Activated naive CD8-positive, alpha-beta T cell (primary cell): ENCODE results near the gene CLEC4F.
A peak's percentile ranks its signal among the peaks of the same experiment; 100 is the strongest.

ENCODE experiments used
- H3K27ac Mint-ChIP-seq: one replicate; pipeline ENCODE4 v1.8.0; 2021; ENCODE audit warnings: mixed read lengths
- H3K27me3 Mint-ChIP-seq: one replicate; pipeline ENCODE4 v1.8.0; 2021; ENCODE audit warnings: mixed read lengths
- H3K36me3 Mint-ChIP-seq: one replicate; pipeline ENCODE4 v1.8.0; 2021; ENCODE audit warnings: mixed read lengths
- H3K4me1 Mint-ChIP-seq: one replicate; pipeline ENCODE4 v1.8.0; 2021; ENCODE audit warnings: low read depth, mixed read lengths
- H3K4me3 Mint-ChIP-seq: one replicate; pipeline ENCODE4 v1.8.0; 2021; ENCODE audit warnings: mild to moderate bottlenecking, mixed read lengths
- H3K9me3 Mint-ChIP-seq: one replicate; pipeline ENCODE4 v1.8.0; 2021; ENCODE audit warnings: low read depth, mixed read lengths

CLEC4F gene, protein sequence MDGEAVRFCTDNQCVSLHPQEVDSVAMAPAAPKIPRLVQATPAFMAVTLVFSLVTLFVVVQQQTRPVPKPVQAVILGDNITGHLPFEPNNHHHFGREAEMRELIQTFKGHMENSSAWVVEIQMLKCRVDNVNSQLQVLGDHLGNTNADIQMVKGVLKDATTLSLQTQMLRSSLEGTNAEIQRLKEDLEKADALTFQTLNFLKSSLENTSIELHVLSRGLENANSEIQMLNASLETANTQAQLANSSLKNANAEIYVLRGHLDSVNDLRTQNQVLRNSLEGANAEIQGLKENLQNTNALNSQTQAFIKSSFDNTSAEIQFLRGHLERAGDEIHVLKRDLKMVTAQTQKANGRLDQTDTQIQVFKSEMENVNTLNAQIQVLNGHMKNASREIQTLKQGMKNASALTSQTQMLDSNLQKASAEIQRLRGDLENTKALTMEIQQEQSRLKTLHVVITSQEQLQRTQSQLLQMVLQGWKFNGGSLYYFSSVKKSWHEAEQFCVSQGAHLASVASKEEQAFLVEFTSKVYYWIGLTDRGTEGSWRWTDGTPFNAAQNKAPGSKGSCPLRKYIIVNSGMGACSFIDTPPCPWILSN

DNA sequence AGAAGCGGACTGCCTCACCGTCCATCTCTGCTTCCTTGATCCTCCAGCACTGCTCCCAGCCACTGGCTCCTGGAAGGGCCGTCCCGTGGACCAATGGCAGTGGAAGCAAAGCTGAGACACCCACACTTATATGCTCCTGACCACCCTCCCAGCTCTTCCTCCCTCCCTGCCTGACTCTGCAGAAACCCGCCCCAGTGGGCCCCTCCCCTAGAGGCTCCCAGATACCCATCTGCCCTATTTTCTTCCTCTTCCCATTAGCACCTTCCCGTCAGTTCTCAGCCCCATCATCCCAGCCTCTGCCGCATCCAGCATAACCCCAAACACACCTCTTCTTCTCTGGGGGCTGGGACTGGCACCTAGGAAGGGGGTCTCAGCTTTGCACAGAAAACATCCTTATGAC lies at the start of gene CLEC4F:
Gene CLEC4F (minus strand): TSS at position 101 of the 400 bp plus-strand sequence. CDS start 76 bp downstream, at position 25.
- H3K36me3 Mint-ChIP-seq: no peaks in the 10 kb centered on the region
- no peaks in the 10 kb centered on the region for H3K27me3 Mint-ChIP-seq
- no peak within 1 kb of the TSS for H3K4me3 Mint-ChIP-seq
- H3K4me1 Mint-ChIP-seq: peaks cover 2% of the 10 kb centered on the region
- H3K27ac Mint-ChIP-seq: no peak within 1 kb of the TSS
- H3K9me3 Mint-ChIP-seq: no peaks in the 10 kb centered on the region

DNA sequence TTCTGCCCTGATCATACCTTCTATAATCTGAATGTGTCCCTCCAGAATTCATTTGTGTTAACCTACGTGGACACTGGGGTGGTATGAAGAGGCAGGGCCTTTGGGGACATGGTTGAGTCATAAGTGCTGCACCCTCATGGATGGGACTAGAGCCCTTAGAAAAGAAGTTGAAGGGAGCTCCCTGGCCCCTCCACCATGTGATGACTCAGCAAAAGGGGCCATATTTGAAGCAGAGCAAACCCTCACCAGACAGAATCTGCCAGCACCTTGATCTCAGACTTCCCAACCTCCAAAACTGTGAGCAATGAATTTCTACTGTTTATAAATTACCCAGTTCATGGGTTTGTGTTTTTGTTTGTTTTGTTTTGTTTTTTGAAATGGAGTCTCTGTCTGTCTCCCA lies 48.6 kb upstream of the CLEC4F start:
- Mint-ChIP-seq H3K4me3 (no peak overlapping the region), H3K36me3 (no peaks in the 10 kb centered on the region), H3K27ac (no peak overlapping the region), H3K27me3 (peaks cover 12% of the 10 kb centered on the region), H3K4me1 (peaks cover 6% of the 10 kb centered on the region), H3K9me3 (no peaks in the 10 kb centered on the region)

DNA sequence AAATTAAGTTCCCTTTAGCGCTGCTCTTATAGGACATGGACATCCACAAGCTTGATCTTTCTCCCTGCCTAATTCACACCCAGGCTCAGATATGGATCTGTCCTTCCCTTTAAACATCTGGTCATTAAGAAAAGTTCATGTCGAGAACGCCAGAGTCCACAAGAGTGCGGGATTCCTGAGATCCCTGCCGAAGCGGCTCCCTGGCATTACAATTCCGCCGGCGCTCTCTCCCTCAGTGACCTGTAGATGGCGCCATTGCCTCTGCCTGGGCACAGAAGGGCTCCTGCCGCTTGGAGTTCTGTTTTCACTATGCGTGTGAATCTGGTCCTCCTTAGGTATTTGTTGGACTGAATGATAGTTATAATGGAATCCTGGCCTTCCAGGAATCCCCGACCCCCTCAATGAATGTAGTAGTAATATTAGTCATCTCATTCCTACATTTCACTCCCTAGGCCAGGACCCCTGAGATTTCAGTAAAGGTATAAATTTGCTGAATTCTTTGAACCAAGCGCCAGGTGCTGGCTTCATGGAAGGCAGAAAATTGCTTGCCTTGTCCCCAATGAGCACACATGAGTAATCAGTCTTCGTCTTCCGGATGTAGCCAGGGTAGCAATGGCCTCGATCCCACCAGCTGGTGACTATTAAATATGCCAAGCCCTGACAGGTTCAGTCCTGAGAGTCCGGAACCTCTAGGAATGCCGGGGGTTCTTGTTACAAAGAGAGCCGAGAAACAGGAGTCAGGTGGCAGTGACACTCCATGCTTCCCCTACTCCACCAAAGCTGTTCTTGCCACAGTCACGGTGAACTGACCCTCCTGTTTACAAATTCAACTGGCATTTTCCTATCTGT lies 41.6 kb upstream of the CLEC4F start:
- H3K4me1 Mint-ChIP-seq: peaks cover 4% of the 10 kb centered on the region
- no peak overlapping the region for H3K4me3 Mint-ChIP-seq
- H3K9me3 Mint-ChIP-seq: no peaks in the 10 kb centered on the region
- H3K36me3 Mint-ChIP-seq: no peaks in the 10 kb centered on the region
- H3K27me3 Mint-ChIP-seq: peaks cover 14% of the 10 kb centered on the region
- H3K27ac Mint-ChIP-seq: no peak overlapping the region

DNA sequence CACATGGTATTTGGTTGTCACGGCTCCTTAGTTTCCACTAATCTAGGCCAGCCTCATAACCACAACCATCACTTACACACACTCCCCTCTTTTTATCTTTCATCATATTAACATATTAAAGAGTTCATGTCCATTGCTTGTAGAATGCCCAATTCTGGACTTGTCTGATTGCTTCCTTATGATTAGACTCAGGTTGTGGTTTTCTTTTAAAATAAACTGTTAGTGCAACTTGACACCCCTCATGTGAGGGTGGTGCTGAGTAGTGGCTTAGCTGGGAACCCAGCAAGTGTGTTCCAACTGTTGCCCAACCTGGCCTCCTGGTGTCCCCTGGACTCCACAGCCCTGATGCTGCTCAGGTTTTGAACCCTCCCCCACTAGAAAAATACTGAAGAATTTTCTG lies 35.3 kb upstream of the CLEC4F start:
- Mint-ChIP-seq H3K27me3 (peaks cover 1% of the 10 kb centered on the region), H3K4me3 (no peak overlapping the region), H3K9me3 (no peaks in the 10 kb centered on the region), H3K4me1 (peaks cover 25% of the 10 kb centered on the region), H3K27ac (no peak overlapping the region), H3K36me3 (no peaks in the 10 kb centered on the region)

DNA sequence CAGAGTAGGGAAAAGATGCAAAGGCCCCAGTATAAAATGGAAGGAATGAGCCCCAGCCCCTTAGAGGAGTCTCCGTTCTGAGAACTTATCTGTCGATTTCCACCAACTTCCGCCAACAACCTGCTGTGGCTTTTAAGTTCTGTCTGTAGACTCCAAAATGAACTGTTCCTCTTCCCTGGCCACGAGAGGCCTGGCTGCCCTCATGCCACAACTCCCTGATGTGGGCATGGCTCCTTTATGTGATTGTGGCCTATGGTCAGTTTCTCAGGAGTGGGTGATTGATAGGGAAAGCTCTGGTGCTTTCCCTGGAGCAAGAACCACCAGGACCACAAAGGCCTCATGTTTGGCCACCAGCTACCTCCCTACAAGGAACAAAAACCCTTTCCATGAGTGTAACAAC lies 34.0 kb upstream of the CLEC4F start:
- Mint-ChIP-seq H3K9me3 (no peaks in the 10 kb centered on the region), H3K27ac (no peak overlapping the region), H3K27me3 (no peaks in the 10 kb centered on the region), H3K4me3 (no peak overlapping the region), H3K4me1 (peaks cover 28% of the 10 kb centered on the region), H3K36me3 (no peaks in the 10 kb centered on the region)

DNA sequence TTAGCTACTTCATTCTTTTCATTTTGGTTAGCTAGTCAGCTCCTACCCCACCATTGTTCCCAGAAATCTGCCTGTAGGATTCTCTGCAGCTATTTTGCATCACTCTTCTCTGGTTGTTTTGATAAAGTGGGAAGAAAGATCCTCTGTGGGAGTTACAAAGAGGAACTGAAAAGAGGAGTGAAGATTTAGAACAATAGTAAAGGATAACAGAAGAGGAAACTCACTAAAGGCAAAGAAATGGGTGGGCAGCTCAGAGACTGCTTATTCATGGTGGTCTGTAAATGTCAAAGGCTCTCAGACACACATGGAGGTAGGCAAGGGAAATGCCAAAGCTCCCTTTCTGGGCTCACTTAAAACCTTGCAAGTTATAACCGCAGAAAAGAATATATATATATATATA lies 32.4 kb upstream of the CLEC4F start:
- Mint-ChIP-seq H3K36me3 (no peaks in the 10 kb centered on the region), H3K4me3 (peak overlapping the region; percentile 9), H3K9me3 (no peaks in the 10 kb centered on the region), H3K27ac (peak overlapping the region; percentile 54), H3K4me1 (peaks cover 28% of the 10 kb centered on the region), H3K27me3 (no peaks in the 10 kb centered on the region)

DNA sequence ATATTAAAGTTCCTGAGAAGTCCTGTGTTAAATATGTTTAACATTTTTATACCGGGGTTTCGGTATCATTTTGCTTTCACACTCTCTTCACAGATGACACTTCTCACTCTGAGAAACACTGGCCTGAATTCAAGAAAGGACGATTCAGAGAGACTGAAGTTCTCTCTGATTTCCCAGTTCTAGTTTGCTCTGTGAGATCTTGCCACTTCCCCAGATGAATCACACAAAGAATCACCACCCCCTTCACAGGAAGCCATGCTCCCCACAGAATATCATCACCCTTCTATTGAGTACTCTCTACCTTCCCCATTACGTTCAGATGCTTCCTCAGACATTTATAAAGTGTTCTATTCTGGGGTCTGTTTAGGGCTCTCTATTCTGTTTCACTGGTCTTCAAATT lies 31.3 kb upstream of the CLEC4F start:
- Mint-ChIP-seq H3K4me1 (peaks cover 28% of the 10 kb centered on the region), H3K27ac (peak overlapping the region; percentile 97), H3K36me3 (no peaks in the 10 kb centered on the region), H3K27me3 (no peaks in the 10 kb centered on the region), H3K4me3 (peak overlapping the region; percentile 77), H3K9me3 (no peaks in the 10 kb centered on the region)

DNA sequence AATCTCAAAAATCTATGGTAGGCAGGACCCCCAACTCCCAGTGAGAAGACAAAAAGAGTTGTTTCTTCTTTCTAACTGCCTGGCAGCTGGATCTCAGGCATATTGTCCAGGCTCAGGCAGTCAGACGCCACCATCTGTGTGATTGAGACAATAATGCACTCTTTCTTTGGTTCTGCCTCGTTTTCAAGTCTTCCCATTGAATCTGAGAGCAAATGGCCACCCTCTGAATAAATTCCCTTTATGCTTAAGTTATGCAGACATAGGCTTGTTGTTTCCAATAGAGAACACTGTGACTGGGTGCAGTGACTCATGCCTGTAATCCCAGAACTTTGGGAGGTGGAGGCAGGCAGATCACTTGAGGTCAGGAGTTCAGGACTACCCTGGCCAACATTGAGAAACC lies 30.5 kb upstream of the CLEC4F start:
- Mint-ChIP-seq H3K27me3 (no peaks in the 10 kb centered on the region), H3K9me3 (no peaks in the 10 kb centered on the region), H3K4me1 (peaks cover 28% of the 10 kb centered on the region), H3K27ac (peak overlapping the region; percentile 55), H3K36me3 (no peaks in the 10 kb centered on the region), H3K4me3 (no peak overlapping the region)

DNA sequence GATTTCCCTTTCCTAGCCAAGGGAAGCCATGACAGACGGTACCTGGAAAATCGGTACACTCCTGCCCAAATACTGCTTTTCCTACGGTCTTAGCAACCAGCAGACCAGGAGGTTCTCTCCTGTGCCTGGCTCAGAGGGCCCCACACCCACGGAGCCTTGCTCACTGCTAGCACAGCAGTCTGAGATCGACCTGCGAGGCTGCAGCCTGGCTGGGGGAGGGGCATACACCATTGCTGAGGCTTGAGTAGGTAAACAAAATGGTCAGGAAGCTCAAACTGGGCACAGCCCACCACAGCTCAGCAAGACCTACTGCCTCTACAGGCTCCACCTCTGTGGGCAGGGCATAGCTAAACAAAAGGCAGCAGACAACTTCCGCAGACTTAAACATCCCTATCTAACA lies 22.0 kb upstream of the CLEC4F start:
- H3K4me1 Mint-ChIP-seq: no peaks in the 10 kb centered on the region
- no peaks in the 10 kb centered on the region for H3K36me3 Mint-ChIP-seq
- no peaks in the 10 kb centered on the region for H3K9me3 Mint-ChIP-seq
- H3K27ac Mint-ChIP-seq: no peak overlapping the region
- H3K4me3 Mint-ChIP-seq: no peak overlapping the region
- peaks cover 4% of the 10 kb centered on the region for H3K27me3 Mint-ChIP-seq

DNA sequence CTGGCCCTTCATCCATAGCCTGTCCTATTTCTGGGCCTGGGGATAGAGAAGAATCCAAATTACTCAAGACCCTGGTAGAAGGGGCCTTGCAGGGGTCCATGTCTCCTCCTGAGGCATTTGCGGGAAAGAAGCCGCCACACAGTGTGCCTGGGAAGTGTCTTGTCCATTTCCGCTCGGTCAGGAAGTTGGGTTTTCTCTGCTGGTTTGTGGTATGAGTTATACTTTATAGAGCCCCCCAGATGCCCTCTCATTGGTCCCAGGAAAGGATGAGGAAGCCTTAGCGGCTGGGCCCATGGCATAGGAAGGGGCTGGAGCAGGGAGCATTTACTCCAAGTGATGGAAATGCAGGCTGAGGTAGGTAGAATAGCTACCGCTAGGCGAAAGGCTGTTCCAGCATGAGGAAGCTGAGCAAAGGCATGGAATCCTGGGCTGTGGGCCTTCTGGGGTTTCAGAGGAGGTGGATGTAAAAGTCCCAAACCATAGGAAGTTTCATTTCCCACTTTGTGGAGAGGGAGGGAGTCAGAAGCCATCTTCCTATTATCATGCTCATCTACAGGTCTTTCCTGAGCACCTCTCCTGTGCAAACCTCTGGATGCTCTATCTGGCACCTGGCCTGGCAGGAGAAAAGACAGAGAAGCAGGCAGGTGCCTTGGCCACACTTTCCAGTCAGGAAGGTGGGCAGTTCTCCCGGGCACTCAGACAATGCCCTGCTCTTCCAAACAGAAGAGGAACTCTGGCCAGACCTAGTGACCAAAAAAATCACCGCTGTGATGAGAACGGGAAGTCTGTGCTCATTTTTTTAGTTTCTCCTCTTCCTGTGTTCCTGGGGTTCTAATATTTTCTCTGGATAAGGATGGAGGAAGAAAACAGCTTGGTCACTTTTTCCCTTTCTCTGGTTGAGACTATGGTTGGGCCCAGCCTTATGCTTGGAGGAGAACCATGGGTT lies 17.9 kb upstream of the CLEC4F start:
- Mint-ChIP-seq H3K4me1 (no peaks in the 10 kb centered on the region), H3K36me3 (no peaks in the 10 kb centered on the region), H3K9me3 (no peaks in the 10 kb centered on the region)

DNA sequence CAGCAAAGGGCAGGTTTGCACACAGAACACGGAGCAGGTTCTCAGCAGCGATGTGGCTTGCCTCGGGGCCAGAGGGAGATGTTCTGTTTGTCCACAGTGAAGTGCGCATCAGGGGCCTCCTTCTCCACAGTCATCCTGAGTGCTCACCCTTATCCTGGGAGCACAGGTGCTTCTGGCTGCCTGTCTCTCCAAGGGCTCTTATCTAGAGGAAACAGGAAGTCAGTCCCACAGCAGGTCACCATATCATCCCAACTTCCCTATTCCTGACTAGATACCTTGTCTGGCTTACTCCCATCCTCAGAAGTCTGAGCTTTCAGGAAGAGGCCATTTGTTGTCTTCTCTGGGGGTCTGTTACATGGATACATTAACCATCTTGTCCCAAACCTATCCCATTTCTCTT lies 15.2 kb upstream of the CLEC4F start, which contains the start of gene CD207:
Gene CD207 (minus strand): TSS at position 174 of the 400 bp plus-strand sequence. CDS start 40 bp downstream, at position 134.
- H3K36me3 Mint-ChIP-seq: no peaks in the 10 kb centered on the region
- no peak within 1 kb of the TSS for H3K4me3 Mint-ChIP-seq
- H3K27ac Mint-ChIP-seq: peak within 1 kb of the TSS; percentile 72
- H3K27me3 Mint-ChIP-seq: no peaks in the 10 kb centered on the region
- no peaks in the 10 kb centered on the region for H3K4me1 Mint-ChIP-seq
- H3K9me3 Mint-ChIP-seq: no peaks in the 10 kb centered on the region

More for the DNA sequence above, 17.9 kb upstream of the CLEC4F start:
- Mint-ChIP-seq H3K27me3 (peaks cover under 1% of the 10 kb centered on the region), H3K4me3 (no peak overlapping the region), H3K27ac (no peak overlapping the region)

DNA sequence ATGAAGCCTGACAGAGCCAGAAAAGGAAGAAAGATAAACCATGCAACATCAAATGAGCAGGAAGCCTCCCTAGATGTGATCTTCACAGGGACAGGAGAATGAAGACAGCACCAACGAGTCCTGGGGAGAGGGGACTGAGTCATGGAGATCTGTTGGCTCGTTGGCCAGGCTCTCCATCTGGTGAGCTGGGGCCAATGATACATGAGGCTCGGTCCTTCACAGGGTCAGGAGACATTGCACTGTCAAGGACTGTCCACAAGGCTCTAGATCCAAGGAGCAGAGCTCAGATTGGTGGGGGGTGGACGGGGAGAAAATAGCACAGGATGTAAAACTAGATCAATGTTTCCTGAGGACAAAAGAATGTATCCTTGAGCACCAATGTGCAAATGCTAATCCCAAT lies 14.5 kb upstream of the CLEC4F start:
- Mint-ChIP-seq H3K4me1 (no peaks in the 10 kb centered on the region), H3K27me3 (no peaks in the 10 kb centered on the region), H3K4me3 (no peak overlapping the region), H3K36me3 (no peaks in the 10 kb centered on the region), H3K27ac (no peak overlapping the region), H3K9me3 (no peaks in the 10 kb centered on the region)

DNA sequence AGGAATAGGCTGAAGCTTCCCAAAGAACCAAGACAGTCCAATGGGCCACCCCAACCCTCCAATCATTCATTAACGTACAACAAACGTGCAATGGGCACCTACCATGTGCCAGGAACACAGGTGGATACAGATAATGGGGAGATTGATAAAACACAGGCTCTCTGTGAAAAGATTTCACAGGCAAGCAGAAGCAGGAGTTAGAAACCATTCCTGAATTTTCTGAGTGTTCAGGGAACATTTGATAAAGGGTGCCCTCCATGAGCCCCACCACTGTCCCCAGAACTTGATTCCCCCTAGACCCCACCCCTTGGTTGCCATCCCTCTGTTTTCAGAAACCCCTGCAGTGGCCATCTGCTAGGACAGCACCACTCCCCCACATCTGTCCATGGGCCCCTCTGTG lies 13.7 kb upstream of the CLEC4F start:
- H3K9me3 Mint-ChIP-seq: no peaks in the 10 kb centered on the region

DNA sequence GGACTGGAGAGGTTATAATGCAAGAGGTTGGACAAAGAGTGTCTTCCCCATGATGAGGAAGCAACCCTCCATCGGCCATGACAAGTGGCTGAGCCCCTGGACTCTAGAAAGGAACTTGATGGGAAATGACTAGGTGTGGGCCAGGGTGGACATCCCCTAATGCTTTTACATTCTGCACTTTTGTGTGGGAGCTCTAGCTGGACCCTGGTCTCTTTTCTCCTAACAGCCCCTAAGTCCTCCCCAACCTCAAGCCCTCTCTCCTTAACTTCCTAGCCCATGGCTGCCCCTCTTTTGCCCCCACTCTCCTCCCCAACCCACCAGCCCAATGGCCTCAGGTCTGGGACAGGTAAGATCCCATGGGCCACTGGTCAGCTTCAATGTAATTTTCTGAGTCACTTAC lies 12.8 kb upstream of the CLEC4F start:
- H3K9me3 Mint-ChIP-seq: no peaks in the 10 kb centered on the region
- no peaks in the 10 kb centered on the region for H3K36me3 Mint-ChIP-seq
- no peaks in the 10 kb centered on the region for H3K4me1 Mint-ChIP-seq
- no peaks in the 10 kb centered on the region for H3K27me3 Mint-ChIP-seq
- no peak overlapping the region for H3K4me3 Mint-ChIP-seq
- no peak overlapping the region for H3K27ac Mint-ChIP-seq

More for the DNA sequence above, 13.7 kb upstream of the CLEC4F start:
- Mint-ChIP-seq H3K4me3 (no peak overlapping the region), H3K27me3 (no peaks in the 10 kb centered on the region), H3K4me1 (no peaks in the 10 kb centered on the region), H3K36me3 (no peaks in the 10 kb centered on the region), H3K27ac (no peak overlapping the region)
